Caco-2 (cell line): ENCODE results near the gene RRH. TPM values are rescaled to one million over a fixed set of nuclear protein-coding genes. Genes with fewer than 3 reads are reported as not detected.

Experiments used
- BruUV-seq: library from RNA; stranded (reverse); fragments of 400-500 nt; replicated peaks from 2 replicates; lab custom pipeline; 2021; lab: Mats Ljungman, UMichigan
- CTCF ChIA-PET: fragments of 300-600 bp; sonication (Branson Sonifier 250); formaldehyde crosslinking; loops from one replicate; lab custom pipeline; 2022; ENCODE audit warnings: antibody characterized with exemption; lab: Charles Lee
- POLR2A ChIA-PET: fragments of 300-600 bp; sonication (Branson Sonifier 250); formaldehyde crosslinking; loops from one replicate; lab custom pipeline; 2022; ENCODE audit warnings: antibody characterized with exemption; lab: Charles Lee
- DNase-seq, 2 experiments: peaks; one replicate each; pipeline versions ENCODE4 v3.0.0 to v3.0.0-alpha.2; 2020 to 2022
- H3K27me3 ChIP-seq: replicated peaks from 2 replicates; pipeline ENCODE4 v1.6.0; 2011; ENCODE audit warnings: low read length; ENCODE audit not compliant: control insufficient read depth, insufficient read depth
- H3K36me3 ChIP-seq: 2 replicates; pipeline ENCODE4 v1.5.1; 2011; ENCODE audit warnings: low read length; ENCODE audit not compliant: control insufficient read depth, insufficient read depth
- H3K4me1 ChIP-seq: fragments of 250-450 bp; sonication (Bioruptor Pico); 2 replicates; pipeline ENCODE4 v1.5.1; 2020; ENCODE audit warnings: mild to moderate bottlenecking
- H3K4me3 ChIP-seq: 2 replicates; pipeline ENCODE4 v1.5.1; 2011; ENCODE audit warnings: low read depth, mild to moderate bottlenecking, control low read depth, low read length
- H3K9me3 ChIP-seq: fragments of 250-450 bp; sonication (Bioruptor Pico); 2 replicates; pipeline ENCODE4 v1.5.1; 2020; ENCODE audit warnings: mild to moderate bottlenecking, moderate library complexity
- H3K27ac Mint-ChIP-seq: one replicate; pipeline ENCODE4 v1.8.0; 2022; ENCODE audit warnings: mixed read lengths; ENCODE audit not compliant: unreplicated experiment
- H3K27me3 Mint-ChIP-seq: one replicate; pipeline ENCODE4 v1.8.0; 2022; ENCODE audit warnings: mixed read lengths; ENCODE audit not compliant: insufficient read depth, unreplicated experiment
- H3K36me3 Mint-ChIP-seq: one replicate; pipeline ENCODE4 v1.8.0; 2022; ENCODE audit warnings: mild to moderate bottlenecking, mixed read lengths; ENCODE audit not compliant: insufficient read depth, unreplicated experiment
- H3K4me1 Mint-ChIP-seq: one replicate; pipeline ENCODE4 v1.8.0; 2022; ENCODE audit warnings: low read depth, mixed read lengths; ENCODE audit not compliant: unreplicated experiment
- H3K4me3 Mint-ChIP-seq: one replicate; pipeline ENCODE4 v1.8.0; 2022; ENCODE audit warnings: mild to moderate bottlenecking, moderate library complexity, mixed read lengths; ENCODE audit not compliant: unreplicated experiment
- H3K9me3 Mint-ChIP-seq: one replicate; pipeline ENCODE4 v1.8.0; 2022; ENCODE audit warnings: mixed read lengths; ENCODE audit not compliant: unreplicated experiment
- CTCF ChIP-seq, 2 experiments: fragments of 200-600 bp in 1 of 2; IDR thresholded peaks; 1 replicate in 1 of 2; 2 replicates in 1 of 2; pipeline versions ENCODE4 v1.5.1 to v1.8.0; 2011 to 2022; ENCODE audit warnings: antibody characterized with exemption in 1 of 2, control low read depth in 1 of 2, inconsistent platforms in 1 of 2, low read depth in 1 of 2, low read length in 1 of 2, mild to moderate bottlenecking in 1 of 2, moderate library complexity in 1 of 2; ENCODE audit not compliant: insufficient read depth in 1 of 2, severe bottlenecking in 1 of 2, unreplicated experiment in 1 of 2
- intact Hi-C: fragments of 100-400 bp; cut with micrococcal nuclease; formaldehyde crosslinking; loops from one replicate; pipeline ENCODE4 v1.10.0; 2022; ENCODE audit not compliant: unreplicated experiment
- total RNA-seq: library from RNA; stranded (reverse); gene quantifications from 2 replicates; pipeline ENCODE4 v1.2.3, GENCODE V29; 2022

RRH gene
- total RNA-seq, 1 experiment from 2014 or later: 0.34 TPM

GRCh38 chr4:109872065-109872464 is 44.3 kb downstream of the RRH start:
- no peaks in the 10 kb centered on the region for H3K4me1 ChIP-seq
- POLR2A ChIA-PET: no interaction called here

DNA sequence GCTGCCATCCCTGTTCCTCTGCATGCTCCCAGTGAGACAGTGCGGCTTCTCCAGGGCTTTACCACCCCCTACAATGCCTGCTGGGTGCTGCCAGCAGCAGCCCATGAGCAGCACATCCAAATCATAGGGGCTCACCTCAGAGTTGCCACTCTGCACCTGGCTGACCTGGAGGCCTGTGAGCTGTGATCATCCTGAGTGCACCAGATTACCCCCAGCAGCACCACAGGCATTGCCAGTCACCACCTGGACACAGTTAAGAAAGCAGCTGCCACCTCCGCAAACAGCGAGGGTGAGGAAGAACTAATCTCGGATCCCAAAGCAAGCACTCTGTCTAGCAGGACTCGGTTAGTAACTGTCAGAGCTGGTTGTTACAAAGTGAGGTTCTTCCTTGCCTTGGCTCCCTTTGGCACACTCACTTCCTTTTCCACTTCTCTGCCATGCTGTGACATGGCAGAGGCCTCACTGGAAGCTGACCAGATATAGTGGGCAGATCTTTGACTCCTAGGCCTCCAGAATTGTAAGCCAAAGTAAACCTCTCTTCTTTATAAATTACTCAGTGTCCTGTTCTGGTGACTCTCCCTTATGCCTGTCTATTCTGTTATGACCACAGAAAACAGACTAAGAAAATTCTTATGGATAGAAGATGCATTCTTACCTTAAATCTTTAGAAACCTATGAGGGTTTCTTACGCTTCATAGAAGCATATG is 45.3 kb downstream of the RRH start:
- no peak overlapping the region for H3K4me3 ChIP-seq
- Mint-ChIP-seq H3K9me3 (no peaks in the 10 kb centered on the region), H3K4me1 (no peaks in the 10 kb centered on the region), H3K27me3 (peaks cover 3% of the 10 kb centered on the region), H3K4me3 (no peak overlapping the region), H3K27ac (no peak overlapping the region), H3K36me3 (no peaks in the 10 kb centered on the region)
- no peaks in the 10 kb centered on the region for H3K4me1 ChIP-seq
- H3K36me3 ChIP-seq: no peaks in the 10 kb centered on the region
- no peak for TF ChIP-seq CTCF (IDR thresholded peaks at IDR 0.05; ENCODE audit: insufficient read depth in 1 of 2, low read depth in 1 of 2, low read length in 1 of 2, severe bottlenecking in 1 of 2, unreplicated experiment in 1 of 2)
- ChIA-PET POLR2A (no interaction called here), CTCF (no interaction called here)
- H3K27me3 ChIP-seq: no peaks in the 10 kb centered on the region
- BruUV-seq: no TSS peak
- H3K9me3 ChIP-seq: no peaks in the 10 kb centered on the region
- intact Hi-C loops: no loop called here
- DNase-seq: no peak

More at GRCh38 chr4:109872065-109872464, 44.3 kb downstream of the RRH start:
- no peaks in the 10 kb centered on the region for H3K36me3 ChIP-seq
- intact Hi-C loops: no loop called here
- no peaks in the 10 kb centered on the region for H3K36me3 Mint-ChIP-seq
- no TSS peak for BruUV-seq
- no peaks in the 10 kb centered on the region for H3K4me1 Mint-ChIP-seq
- no peak overlapping the region for H3K4me3 Mint-ChIP-seq
- CTCF ChIA-PET: no interaction called here
- no peak for DNase-seq
- H3K27me3 Mint-ChIP-seq: no peaks in the 10 kb centered on the region
- H3K27me3 ChIP-seq: no peaks in the 10 kb centered on the region
- no peaks in the 10 kb centered on the region for H3K9me3 Mint-ChIP-seq
- TF ChIP-seq CTCF (IDR thresholded peaks at IDR 0.05; ENCODE audit: insufficient read depth in 1 of 2, low read depth in 1 of 2, low read length in 1 of 2, severe bottlenecking in 1 of 2, unreplicated experiment in 1 of 2): no peak
- no peaks in the 10 kb centered on the region for H3K9me3 ChIP-seq
- H3K27ac Mint-ChIP-seq: no peak overlapping the region
- no peak overlapping the region for H3K4me3 ChIP-seq

DNA sequence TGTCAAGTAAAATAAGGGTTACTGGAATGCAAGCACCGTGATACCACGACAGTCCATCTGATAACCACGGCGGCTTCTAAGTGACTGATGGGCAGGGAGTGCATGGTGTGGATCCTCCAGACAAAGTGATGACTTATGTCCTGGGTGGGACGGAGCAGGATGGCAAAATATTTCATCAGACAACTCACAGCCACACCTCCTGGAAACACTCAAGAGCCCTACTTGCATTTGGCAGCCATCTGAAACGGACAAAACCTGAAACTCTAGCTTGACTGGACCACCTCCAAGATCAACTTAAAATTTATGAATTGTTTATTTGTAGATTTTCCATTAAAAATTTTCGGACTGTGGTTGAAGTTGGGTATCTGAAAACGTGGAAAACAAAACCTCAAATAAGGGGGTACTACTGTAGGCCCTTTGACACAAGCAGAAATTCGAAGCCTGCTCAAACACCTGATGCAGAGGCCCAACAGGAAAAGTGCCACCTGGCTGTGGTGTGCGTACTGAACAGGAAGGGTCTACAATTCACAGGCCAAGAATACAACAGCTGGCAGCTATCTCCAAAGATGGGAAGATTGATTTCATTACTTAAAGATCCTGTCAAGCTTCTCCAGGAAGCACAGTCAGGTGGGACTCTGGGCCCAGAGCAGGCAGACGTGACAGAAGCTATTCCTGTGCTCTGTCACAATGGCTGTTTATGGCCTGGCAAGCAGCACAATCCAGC is 46.2 kb downstream of the RRH start:
- H3K36me3 ChIP-seq: no peaks in the 10 kb centered on the region
- no peaks in the 10 kb centered on the region for H3K36me3 Mint-ChIP-seq
- no peak overlapping the region for H3K27ac Mint-ChIP-seq
- no peaks in the 10 kb centered on the region for H3K4me1 ChIP-seq
- POLR2A ChIA-PET: no interaction called here
- intact Hi-C loops: no loop called here
- H3K4me1 Mint-ChIP-seq: no peaks in the 10 kb centered on the region
- H3K9me3 Mint-ChIP-seq: no peaks in the 10 kb centered on the region
- no peak for TF ChIP-seq CTCF (IDR thresholded peaks at IDR 0.05; ENCODE audit: insufficient read depth in 1 of 2, low read depth in 1 of 2, low read length in 1 of 2, severe bottlenecking in 1 of 2, unreplicated experiment in 1 of 2)
- CTCF ChIA-PET: no interaction called here
- DNase-seq: no peak
- BruUV-seq: no TSS peak
- H3K9me3 ChIP-seq: no peaks in the 10 kb centered on the region
- H3K4me3 Mint-ChIP-seq: no peak overlapping the region
- H3K27me3 Mint-ChIP-seq: peaks cover 4% of the 10 kb centered on the region
- no peak overlapping the region for H3K4me3 ChIP-seq
- H3K27me3 ChIP-seq: no peaks in the 10 kb centered on the region
